Measurements from ENCODE around the gene SNX22.
"Not testable (repeated sequence)": the region's sequence is repeated elsewhere in the genome, so short reads cannot be mapped to it uniquely, and the experiment has no call there.

The SNX22 gene

GRCh38 chr15:64117759-64118487 is 33.6 kb upstream of the SNX22 start:
- Histone ChIP-seq H3K4me3 (ENCODE audit: severe bottlenecking) (no peak overlapping the region), H3K27me3 (ENCODE audit: insufficient read depth, poor library complexity, severe bottlenecking) (no peaks in the 10 kb centered on the region), H3K9me3 (ENCODE audit: severe bottlenecking) (no peaks in the 10 kb centered on the region), H3K27ac (ENCODE audit: poor library complexity, severe bottlenecking) (no peak overlapping the region), H3K36me3 (ENCODE audit: low read depth) (peaks cover 96% of the 10 kb centered on the region), H3K4me1 (ENCODE audit: insufficient read depth, poor library complexity, severe bottlenecking) (no peaks in the 10 kb centered on the region)
- TF ChIP-seq CTCF (IDR thresholded peaks at IDR 0.05; ENCODE audit: poor library complexity, severe bottlenecking) = no peak
- DNase-seq (ENCODE audit: low spot score) (no peak), ATAC-seq (ENCODE audit: low read depth) (no peak)

- not testable (repeated sequence) for DNase-seq (ENCODE audit: low spot score); H3K4me1 ChIP-seq (ENCODE audit: insufficient read depth, poor library complexity, severe bottlenecking); H3K4me3 ChIP-seq (ENCODE audit: severe bottlenecking); H3K27me3 ChIP-seq (ENCODE audit: insufficient read depth, poor library complexity, severe bottlenecking); H3K9me3 ChIP-seq (ENCODE audit: severe bottlenecking); H3K27ac ChIP-seq (ENCODE audit: poor library complexity, severe bottlenecking); ATAC-seq (ENCODE audit: low read depth)
- H3K36me3 ChIP-seq (ENCODE audit: low read depth) = peaks cover 82% of the 10 kb centered on the region
Measured at GRCh38 chr15:64120322-64120721, 31.2 kb upstream of the SNX22 start.

GRCh38 chr15:64121614-64122013 is 29.9 kb upstream of the SNX22 start:
- Histone ChIP-seq H3K9me3 (ENCODE audit: severe bottlenecking) (no peaks in the 10 kb centered on the region), H3K4me1 (ENCODE audit: insufficient read depth, poor library complexity, severe bottlenecking) (no peaks in the 10 kb centered on the region), H3K27ac (ENCODE audit: poor library complexity, severe bottlenecking) (no peak overlapping the region), H3K27me3 (ENCODE audit: insufficient read depth, poor library complexity, severe bottlenecking) (no peaks in the 10 kb centered on the region), H3K36me3 (ENCODE audit: low read depth) (peaks cover 80% of the 10 kb centered on the region), H3K4me3 (ENCODE audit: severe bottlenecking) (no peak overlapping the region)
- TF ChIP-seq CTCF (IDR thresholded peaks at IDR 0.05; ENCODE audit: poor library complexity, severe bottlenecking) = no peak
- DNase-seq (ENCODE audit: low spot score) (no peak), ATAC-seq (ENCODE audit: low read depth) (no peak)

- Histone ChIP-seq H3K27me3 (ENCODE audit: insufficient read depth, poor library complexity, severe bottlenecking) (no peaks in the 10 kb centered on the region), H3K27ac (ENCODE audit: poor library complexity, severe bottlenecking) (no peak overlapping the region), H3K9me3 (ENCODE audit: severe bottlenecking) (no peaks in the 10 kb centered on the region), H3K4me1 (ENCODE audit: insufficient read depth, poor library complexity, severe bottlenecking) (no peaks in the 10 kb centered on the region), H3K4me3 (ENCODE audit: severe bottlenecking) (no peak overlapping the region), H3K36me3 (ENCODE audit: low read depth) (peaks cover 80% of the 10 kb centered on the region)
- no peak for ATAC-seq (ENCODE audit: low read depth)
- no peak for TF ChIP-seq CTCF (IDR thresholded peaks at IDR 0.05; ENCODE audit: poor library complexity, severe bottlenecking)
- no peak for DNase-seq (ENCODE audit: low spot score)
Measured at GRCh38 chr15:64122444-64122843, 29.1 kb upstream of the SNX22 start.

GRCh38 chr15:64122936-64123351 is 28.6 kb upstream of the SNX22 start:
- ATAC-seq (ENCODE audit: low read depth) (no peak), DNase-seq (ENCODE audit: low spot score) (no peak)
- no peak overlapping the region for H3K4me3 ChIP-seq (ENCODE audit: severe bottlenecking)
- H3K9me3 ChIP-seq (ENCODE audit: severe bottlenecking) = no peaks in the 10 kb centered on the region
- H3K27ac ChIP-seq (ENCODE audit: poor library complexity, severe bottlenecking) = no peak overlapping the region
- H3K27me3 ChIP-seq (ENCODE audit: insufficient read depth, poor library complexity, severe bottlenecking) = no peaks in the 10 kb centered on the region
- H3K36me3 ChIP-seq (ENCODE audit: low read depth) = peaks cover 80% of the 10 kb centered on the region
- no peak for TF ChIP-seq CTCF (IDR thresholded peaks at IDR 0.05; ENCODE audit: poor library complexity, severe bottlenecking)
- no peaks in the 10 kb centered on the region for H3K4me1 ChIP-seq (ENCODE audit: insufficient read depth, poor library complexity, severe bottlenecking)
